WI38 (cell line): ENCODE results near the gene SLC9A6.
A peak's percentile ranks its signal among the peaks of the same experiment; 100 is the strongest.

Experiments
- H3K4me3 ChIP-seq: 2 replicates; pipeline ENCODE4 v1.5.1; 2011; ENCODE audit warnings: low read depth, mild to moderate bottlenecking, control low read depth, low read length
- CTCF ChIP-seq: IDR thresholded peaks from 2 replicates; pipeline ENCODE4 v1.5.1; 2012; ENCODE audit warnings: low read depth, mild to moderate bottlenecking, control low read depth, low read length

Gene SLC9A6

GRCh38 chrX:135985157-135985972 lies at the start of gene SLC9A6:
Gene SLC9A6 (plus strand): TSS chrX:135985435. CDS start chrX:135985659, 224 bp downstream.
- TF ChIP-seq CTCF = no peak
- H3K4me3 ChIP-seq = peak within 1 kb of the TSS; percentile 69

- TF ChIP-seq CTCF = no peak
- H3K4me3 ChIP-seq = no peak overlapping the region
Measured at GRCh38 chrX:135944486-135944885, 40.7 kb upstream of the SLC9A6 start.

GRCh38 chrX:135951291-135951690 lies 33.9 kb upstream of the SLC9A6 start:
- no peak for TF ChIP-seq CTCF
- no peak overlapping the region for H3K4me3 ChIP-seq

- peak overlapping the region; percentile 77 for H3K4me3 ChIP-seq
Measured at GRCh38 chrX:135973025-135973547, 12.1 kb upstream of the SLC9A6 start.

GRCh38 chrX:135973548-135974278 lies 11.5 kb upstream of the SLC9A6 start, which contains the start of gene MMGT1:
Gene MMGT1 (minus strand): TSS chrX:135973988. CDS start chrX:135973675, 313 bp downstream.
- no peak for TF ChIP-seq CTCF
- peak within 1 kb of the TSS; percentile 77 for H3K4me3 ChIP-seq

More at GRCh38 chrX:135973025-135973547, 12.1 kb upstream of the SLC9A6 start:
- TF ChIP-seq CTCF = no peak

GRCh38 chrX:135974279-135974856 lies 10.9 kb upstream of the SLC9A6 start:
- peak overlapping the region; percentile 37 for H3K4me3 ChIP-seq
- no peak for TF ChIP-seq CTCF
